Effector memory CD4-positive, alpha-beta T cell (primary cell): ENCODE results near the gene PLAAT5.
A peak's percentile ranks its signal among the peaks of the same experiment; 100 is the strongest.

Experiments
- DNase-seq, 3 donors: peaks; one replicate each; pipeline ENCODE4 v3.0.0-alpha.2; 2020
- H3K27ac ChIP-seq: 2 replicates; pipeline ENCODE4 v1.7.0; 2013; ENCODE audit warnings: mild to moderate bottlenecking, low read length, moderate library complexity; ENCODE audit not compliant: insufficient read depth, poor library complexity, severe bottlenecking
- H3K27me3 ChIP-seq: replicated peaks from 2 replicates; pipeline ENCODE4 v1.7.0; 2013; ENCODE audit warnings: mild to moderate bottlenecking, low read length; ENCODE audit not compliant: insufficient read depth, control insufficient read depth, poor library complexity, severe bottlenecking
- H3K36me3 ChIP-seq: 2 replicates; pipeline ENCODE4 v1.7.0; 2013; ENCODE audit warnings: mild to moderate bottlenecking, low read length, moderate library complexity; ENCODE audit not compliant: control insufficient read depth, insufficient read depth
- H3K4me1 ChIP-seq: 2 replicates; pipeline ENCODE4 v1.7.0; 2013; ENCODE audit warnings: low read length, mild to moderate bottlenecking; ENCODE audit not compliant: control insufficient read depth, insufficient read depth, poor library complexity, severe bottlenecking
- H3K4me3 ChIP-seq: 2 replicates; pipeline ENCODE4 v1.7.0; 2013; ENCODE audit warnings: low read length, low read depth, mild to moderate bottlenecking; ENCODE audit not compliant: insufficient read depth, poor library complexity, severe bottlenecking
- H3K9me3 ChIP-seq: 2 replicates; pipeline ENCODE4 v1.7.0; 2013; ENCODE audit warnings: mild to moderate bottlenecking, low read length, moderate library complexity; ENCODE audit not compliant: control insufficient read depth

The PLAAT5 gene

GRCh38 chr11:63491240-63491587, 247 bp upstream of the PLAAT5 start:
- DNase-seq, result no peak
- no peak overlapping the region for H3K27ac ChIP-seq
- no peaks in the 10 kb centered on the region for H3K27me3 ChIP-seq
- peak overlapping the region; percentile 58 for H3K4me3 ChIP-seq
- peaks cover 8% of the 10 kb centered on the region for H3K4me1 ChIP-seq
- no peaks in the 10 kb centered on the region for H3K36me3 ChIP-seq
- no peaks in the 10 kb centered on the region for H3K9me3 ChIP-seq

GRCh38 chr11:63489879-63490278, 1.1 kb downstream of the PLAAT5 start:
- no peak for DNase-seq
- Histone ChIP-seq H3K36me3 (no peaks in the 10 kb centered on the region), H3K27ac (no peak overlapping the region), H3K4me3 (no peak overlapping the region), H3K27me3 (no peaks in the 10 kb centered on the region), H3K9me3 (no peaks in the 10 kb centered on the region), H3K4me1 (peaks cover 8% of the 10 kb centered on the region)

GRCh38 chr11:63488789-63489188, 2.2 kb downstream of the PLAAT5 start:
- Histone ChIP-seq H3K27me3 (no peaks in the 10 kb centered on the region), H3K4me3 (no peak overlapping the region), H3K36me3 (no peaks in the 10 kb centered on the region), H3K9me3 (no peaks in the 10 kb centered on the region), H3K4me1 (peaks cover 8% of the 10 kb centered on the region), H3K27ac (no peak overlapping the region)
- no peak for DNase-seq

- no peaks in the 10 kb centered on the region for H3K27me3 ChIP-seq
- H3K9me3 ChIP-seq, result no peaks in the 10 kb centered on the region
- no peaks in the 10 kb centered on the region for H3K36me3 ChIP-seq
- H3K4me3 ChIP-seq, result no peak overlapping the region
- no peaks in the 10 kb centered on the region for H3K4me1 ChIP-seq
- no peak overlapping the region for H3K27ac ChIP-seq
- no peak for DNase-seq
Measured at GRCh38 chr11:63485777-63486176, 5.2 kb downstream of the PLAAT5 start.

GRCh38 chr11:63480039-63480438, 10.9 kb downstream of the PLAAT5 start:
- H3K27ac ChIP-seq, result no peak overlapping the region
- no peaks in the 10 kb centered on the region for H3K4me1 ChIP-seq
- no peaks in the 10 kb centered on the region for H3K27me3 ChIP-seq
- no peak overlapping the region for H3K4me3 ChIP-seq
- H3K36me3 ChIP-seq, result no peaks in the 10 kb centered on the region
- no peak for DNase-seq
- no peaks in the 10 kb centered on the region for H3K9me3 ChIP-seq

- H3K4me3 ChIP-seq, result no peak overlapping the region
- no peaks in the 10 kb centered on the region for H3K27me3 ChIP-seq
- H3K36me3 ChIP-seq, result no peaks in the 10 kb centered on the region
- H3K27ac ChIP-seq, result no peak overlapping the region
- H3K9me3 ChIP-seq, result no peaks in the 10 kb centered on the region
- peak; percentile 22 to 29 (median 25) for DNase-seq
- no peaks in the 10 kb centered on the region for H3K4me1 ChIP-seq
Measured at GRCh38 chr11:63478896-63479295, 12.1 kb downstream of the PLAAT5 start.

GRCh38 chr11:63476618-63477017, 14.3 kb downstream of the PLAAT5 start:
- Histone ChIP-seq H3K27ac (no peak overlapping the region), H3K4me3 (no peak overlapping the region), H3K4me1 (no peaks in the 10 kb centered on the region), H3K36me3 (no peaks in the 10 kb centered on the region), H3K27me3 (no peaks in the 10 kb centered on the region), H3K9me3 (no peaks in the 10 kb centered on the region)
- no peak for DNase-seq

- Histone ChIP-seq H3K4me3 (no peak overlapping the region), H3K27ac (no peak overlapping the region), H3K4me1 (no peaks in the 10 kb centered on the region), H3K9me3 (no peaks in the 10 kb centered on the region), H3K27me3 (no peaks in the 10 kb centered on the region), H3K36me3 (no peaks in the 10 kb centered on the region)
- DNase-seq, result no peak
Measured at GRCh38 chr11:63472372-63472771, 18.6 kb downstream of the PLAAT5 start.

- no peaks in the 10 kb centered on the region for H3K9me3 ChIP-seq
- no peak for DNase-seq
- no peaks in the 10 kb centered on the region for H3K27me3 ChIP-seq
- H3K4me3 ChIP-seq, result no peak overlapping the region
- H3K4me1 ChIP-seq, result no peaks in the 10 kb centered on the region
- no peak overlapping the region for H3K27ac ChIP-seq
- H3K36me3 ChIP-seq, result no peaks in the 10 kb centered on the region
Measured at GRCh38 chr11:63470311-63470710, 20.7 kb downstream of the PLAAT5 start.

- no peak for DNase-seq
- Histone ChIP-seq H3K4me1 (no peaks in the 10 kb centered on the region), H3K4me3 (no peak overlapping the region), H3K27ac (no peak overlapping the region), H3K36me3 (no peaks in the 10 kb centered on the region), H3K9me3 (no peaks in the 10 kb centered on the region), H3K27me3 (peaks cover 3% of the 10 kb centered on the region)
Measured at GRCh38 chr11:63462137-63462536, 28.8 kb downstream of the PLAAT5 start.

GRCh38 chr11:63459586-63459985, 31.4 kb downstream of the PLAAT5 start:
- Histone ChIP-seq H3K27me3 (peaks cover 3% of the 10 kb centered on the region), H3K9me3 (no peaks in the 10 kb centered on the region), H3K27ac (no peak overlapping the region), H3K36me3 (no peaks in the 10 kb centered on the region), H3K4me3 (no peak overlapping the region), H3K4me1 (no peaks in the 10 kb centered on the region)
- no peak for DNase-seq
